HEK293 (cell line): Measurements from ENCODE around the gene BAD.

Experiments
- GLI4 ChIP-seq: fragments of 450-650 bp; formaldehyde crosslinking; IDR thresholded peaks from 2 replicates; pipeline ENCODE4 v1.5.1; 2016; ENCODE audit warnings: missing biosample characterization, missing genetic modification characterization
- PRDM1 ChIP-seq: fragments of 450-650 bp; formaldehyde crosslinking; IDR thresholded peaks from 2 replicates; pipeline ENCODE4; 2016; ENCODE audit warnings: missing biosample characterization, missing genetic modification characterization
- ZBTB1 ChIP-seq: fragments of 450-650 bp; formaldehyde crosslinking; IDR thresholded peaks from 2 replicates; pipeline ENCODE4 v1.5.1; 2016; ENCODE audit warnings: missing biosample characterization, missing genetic modification characterization
- ZNF394 ChIP-seq: fragments of 450-650 bp; formaldehyde crosslinking; IDR thresholded peaks from 2 replicates; pipeline ENCODE4 v1.5.1; 2016; ENCODE audit warnings: missing biosample characterization, missing genetic modification characterization, mild to moderate bottlenecking, moderate library complexity, borderline replicate concordance
- ZNF416 ChIP-seq: fragments of 450-650 bp; formaldehyde crosslinking; IDR thresholded peaks from 2 replicates; pipeline ENCODE4 v1.5.1; 2016; ENCODE audit warnings: missing biosample characterization, missing genetic modification characterization
- ZNF624 ChIP-seq: fragments of 450-650 bp; formaldehyde crosslinking; IDR thresholded peaks from 2 replicates; pipeline ENCODE4 v1.5.1; 2017; ENCODE audit warnings: missing biosample characterization, missing genetic modification characterization
- ZNF626 ChIP-seq: fragments of 450-650 bp; sonication (Bioruptor Pico); formaldehyde crosslinking; IDR thresholded peaks from 2 replicates; pipeline ENCODE4 v1.5.1; 2018; ENCODE audit warnings: missing biosample characterization, missing genetic modification characterization, inconsistent platforms
- TF ChIP-seq, protein P1 (sequence below): fragments of 450-650 bp; formaldehyde crosslinking; IDR thresholded peaks from 2 replicates; pipeline ENCODE4 v1.5.1; 2016; ENCODE audit warnings: missing biosample characterization, missing genetic modification characterization, borderline replicate concordance
- TF ChIP-seq, protein P2 (sequence below): fragments of 450-650 bp; formaldehyde crosslinking; IDR thresholded peaks from 2 replicates; pipeline ENCODE4 v1.5.1; 2017; ENCODE audit warnings: missing biosample characterization, missing genetic modification characterization
- TF ChIP-seq, protein P3 (sequence below): fragments of 450-650 bp; formaldehyde crosslinking; IDR thresholded peaks from 2 replicates; pipeline ENCODE4 v1.5.1; 2016; ENCODE audit warnings: missing biosample characterization, missing genetic modification characterization
- TF ChIP-seq, protein P4 (sequence below): fragments of 450-650 bp; formaldehyde crosslinking; IDR thresholded peaks from 2 replicates; pipeline ENCODE4 v1.5.1; 2016; ENCODE audit warnings: missing biosample characterization, missing genetic modification characterization
- TF ChIP-seq, protein P5 (sequence below): fragments of 450-650 bp; formaldehyde crosslinking; IDR thresholded peaks from 2 replicates; pipeline ENCODE4 v1.5.1; 2016; ENCODE audit warnings: missing biosample characterization, missing genetic modification characterization, low read depth

DNA sequence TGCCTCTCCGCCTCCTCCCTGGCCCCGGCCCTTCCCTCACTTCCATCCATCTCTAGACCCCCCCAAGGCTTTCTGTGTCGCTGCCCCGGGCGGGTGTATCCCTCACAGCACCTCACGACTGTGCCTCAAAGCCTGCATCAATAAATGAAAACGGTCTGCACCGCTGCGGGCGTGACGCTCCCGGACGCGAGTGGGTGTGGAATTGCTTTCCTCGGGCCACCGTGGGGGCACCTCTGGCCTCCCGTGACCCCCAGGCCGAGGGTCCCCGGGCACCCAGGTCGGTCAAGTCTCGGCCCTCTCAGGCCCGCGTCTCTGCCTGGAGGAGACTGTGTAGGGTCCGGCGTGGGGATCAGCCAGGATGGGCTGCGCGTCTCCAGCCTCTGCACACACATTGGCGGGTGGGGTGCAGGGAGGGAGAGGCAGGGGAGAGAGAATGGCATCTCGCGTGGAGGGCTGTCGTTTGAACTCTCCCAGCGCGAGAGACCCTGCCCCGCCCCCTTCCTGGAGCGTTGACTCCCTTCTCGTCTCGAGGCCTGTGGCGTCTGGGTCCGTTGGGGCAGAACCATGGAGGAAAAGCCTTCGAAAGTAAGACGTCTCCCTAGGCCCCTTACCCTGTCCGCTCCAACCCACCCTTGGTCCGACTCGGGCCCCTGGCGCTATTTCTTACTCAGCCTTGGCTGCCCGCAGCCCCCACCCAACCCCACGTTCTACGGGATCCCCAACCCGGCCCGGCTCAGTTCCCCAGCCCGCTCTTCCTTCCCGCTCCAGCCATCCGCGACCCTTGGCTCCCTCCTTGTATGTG is 15.6 kb upstream of the BAD start, which contains the start of gene CATSPERZ:
- TF ChIP-seq, protein P1, sequence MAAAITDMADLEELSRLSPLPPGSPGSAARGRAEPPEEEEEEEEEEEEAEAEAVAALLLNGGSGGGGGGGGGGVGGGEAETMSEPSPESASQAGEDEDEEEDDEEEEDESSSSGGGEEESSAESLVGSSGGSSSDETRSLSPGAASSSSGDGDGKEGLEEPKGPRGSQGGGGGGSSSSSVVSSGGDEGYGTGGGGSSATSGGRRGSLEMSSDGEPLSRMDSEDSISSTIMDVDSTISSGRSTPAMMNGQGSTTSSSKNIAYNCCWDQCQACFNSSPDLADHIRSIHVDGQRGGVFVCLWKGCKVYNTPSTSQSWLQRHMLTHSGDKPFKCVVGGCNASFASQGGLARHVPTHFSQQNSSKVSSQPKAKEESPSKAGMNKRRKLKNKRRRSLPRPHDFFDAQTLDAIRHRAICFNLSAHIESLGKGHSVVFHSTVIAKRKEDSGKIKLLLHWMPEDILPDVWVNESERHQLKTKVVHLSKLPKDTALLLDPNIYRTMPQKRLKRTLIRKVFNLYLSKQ (tag by site-specific recombination), result no peak
- TF ChIP-seq, protein P2, sequence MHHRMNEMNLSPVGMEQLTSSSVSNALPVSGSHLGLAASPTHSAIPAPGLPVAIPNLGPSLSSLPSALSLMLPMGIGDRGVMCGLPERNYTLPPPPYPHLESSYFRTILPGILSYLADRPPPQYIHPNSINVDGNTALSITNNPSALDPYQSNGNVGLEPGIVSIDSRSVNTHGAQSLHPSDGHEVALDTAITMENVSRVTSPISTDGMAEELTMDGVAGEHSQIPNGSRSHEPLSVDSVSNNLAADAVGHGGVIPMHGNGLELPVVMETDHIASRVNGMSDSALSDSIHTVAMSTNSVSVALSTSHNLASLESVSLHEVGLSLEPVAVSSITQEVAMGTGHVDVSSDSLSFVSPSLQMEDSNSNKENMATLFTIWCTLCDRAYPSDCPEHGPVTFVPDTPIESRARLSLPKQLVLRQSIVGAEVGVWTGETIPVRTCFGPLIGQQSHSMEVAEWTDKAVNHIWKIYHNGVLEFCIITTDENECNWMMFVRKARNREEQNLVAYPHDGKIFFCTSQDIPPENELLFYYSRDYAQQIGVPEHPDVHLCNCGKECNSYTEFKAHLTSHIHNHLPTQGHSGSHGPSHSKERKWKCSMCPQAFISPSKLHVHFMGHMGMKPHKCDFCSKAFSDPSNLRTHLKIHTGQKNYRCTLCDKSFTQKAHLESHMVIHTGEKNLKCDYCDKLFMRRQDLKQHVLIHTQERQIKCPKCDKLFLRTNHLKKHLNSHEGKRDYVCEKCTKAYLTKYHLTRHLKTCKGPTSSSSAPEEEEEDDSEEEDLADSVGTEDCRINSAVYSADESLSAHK, result no peak
- TF ChIP-seq ZBTB1 (no peak), PRDM1 (tag by site-specific recombination) (no peak), ZNF394 (tag by site-specific recombination) (no peak), ZNF624 (tag by site-specific recombination) (no peak), ZNF626 (no peak), GLI4 (no peak), ZNF416 (tag by site-specific recombination) (no peak)
- TF ChIP-seq, protein P3, sequence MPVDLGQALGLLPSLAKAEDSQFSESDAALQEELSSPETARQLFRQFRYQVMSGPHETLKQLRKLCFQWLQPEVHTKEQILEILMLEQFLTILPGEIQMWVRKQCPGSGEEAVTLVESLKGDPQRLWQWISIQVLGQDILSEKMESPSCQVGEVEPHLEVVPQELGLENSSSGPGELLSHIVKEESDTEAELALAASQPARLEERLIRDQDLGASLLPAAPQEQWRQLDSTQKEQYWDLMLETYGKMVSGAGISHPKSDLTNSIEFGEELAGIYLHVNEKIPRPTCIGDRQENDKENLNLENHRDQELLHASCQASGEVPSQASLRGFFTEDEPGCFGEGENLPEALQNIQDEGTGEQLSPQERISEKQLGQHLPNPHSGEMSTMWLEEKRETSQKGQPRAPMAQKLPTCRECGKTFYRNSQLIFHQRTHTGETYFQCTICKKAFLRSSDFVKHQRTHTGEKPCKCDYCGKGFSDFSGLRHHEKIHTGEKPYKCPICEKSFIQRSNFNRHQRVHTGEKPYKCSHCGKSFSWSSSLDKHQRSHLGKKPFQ (tag by site-specific recombination), result no peak
- TF ChIP-seq, protein P4, sequence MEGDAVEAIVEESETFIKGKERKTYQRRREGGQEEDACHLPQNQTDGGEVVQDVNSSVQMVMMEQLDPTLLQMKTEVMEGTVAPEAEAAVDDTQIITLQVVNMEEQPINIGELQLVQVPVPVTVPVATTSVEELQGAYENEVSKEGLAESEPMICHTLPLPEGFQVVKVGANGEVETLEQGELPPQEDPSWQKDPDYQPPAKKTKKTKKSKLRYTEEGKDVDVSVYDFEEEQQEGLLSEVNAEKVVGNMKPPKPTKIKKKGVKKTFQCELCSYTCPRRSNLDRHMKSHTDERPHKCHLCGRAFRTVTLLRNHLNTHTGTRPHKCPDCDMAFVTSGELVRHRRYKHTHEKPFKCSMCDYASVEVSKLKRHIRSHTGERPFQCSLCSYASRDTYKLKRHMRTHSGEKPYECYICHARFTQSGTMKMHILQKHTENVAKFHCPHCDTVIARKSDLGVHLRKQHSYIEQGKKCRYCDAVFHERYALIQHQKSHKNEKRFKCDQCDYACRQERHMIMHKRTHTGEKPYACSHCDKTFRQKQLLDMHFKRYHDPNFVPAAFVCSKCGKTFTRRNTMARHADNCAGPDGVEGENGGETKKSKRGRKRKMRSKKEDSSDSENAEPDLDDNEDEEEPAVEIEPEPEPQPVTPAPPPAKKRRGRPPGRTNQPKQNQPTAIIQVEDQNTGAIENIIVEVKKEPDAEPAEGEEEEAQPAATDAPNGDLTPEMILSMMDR (tag by site-specific recombination), result no peak
- TF ChIP-seq, protein P5, sequence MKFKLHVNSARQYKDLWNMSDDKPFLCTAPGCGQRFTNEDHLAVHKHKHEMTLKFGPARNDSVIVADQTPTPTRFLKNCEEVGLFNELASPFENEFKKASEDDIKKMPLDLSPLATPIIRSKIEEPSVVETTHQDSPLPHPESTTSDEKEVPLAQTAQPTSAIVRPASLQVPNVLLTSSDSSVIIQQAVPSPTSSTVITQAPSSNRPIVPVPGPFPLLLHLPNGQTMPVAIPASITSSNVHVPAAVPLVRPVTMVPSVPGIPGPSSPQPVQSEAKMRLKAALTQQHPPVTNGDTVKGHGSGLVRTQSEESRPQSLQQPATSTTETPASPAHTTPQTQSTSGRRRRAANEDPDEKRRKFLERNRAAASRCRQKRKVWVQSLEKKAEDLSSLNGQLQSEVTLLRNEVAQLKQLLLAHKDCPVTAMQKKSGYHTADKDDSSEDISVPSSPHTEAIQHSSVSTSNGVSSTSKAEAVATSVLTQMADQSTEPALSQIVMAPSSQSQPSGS, result no peak
